SJSA1 (cell line): ENCODE measurements around the gene AKR1C4. TPM values are rescaled to one million over a fixed set of nuclear protein-coding genes. Genes with fewer than 3 reads are reported as not detected.
"Not testable (repeated sequence)": the region's sequence is repeated elsewhere in the genome, so short reads cannot be mapped to it uniquely, and the experiment has no call there.

ENCODE experiments used
- DNase-seq, 2 experiments: peaks; one replicate each; pipeline ENCODE4 v3.0.0-alpha.2; 2015 to 2020; ENCODE audit warnings: low spot score in 2 of 2, low read depth in 1 of 2
- H3K27ac ChIP-seq: fragments of 250-450 bp; sonication (Bioruptor Pico); 2 replicates; pipeline ENCODE4 v1.5.1; 2020; ENCODE audit warnings: mild to moderate bottlenecking, moderate library complexity
- H3K27me3 ChIP-seq: fragments of 250-450 bp; sonication (Bioruptor Pico); replicated peaks from 2 replicates; pipeline ENCODE4 v1.5.1; 2020; ENCODE audit warnings: mild to moderate bottlenecking, moderate library complexity
- H3K36me3 ChIP-seq: fragments of 250-450 bp; sonication (Bioruptor Pico); 2 replicates; pipeline ENCODE4 v1.5.1; 2020; ENCODE audit warnings: mild to moderate bottlenecking
- H3K4me1 ChIP-seq: fragments of 250-450 bp; sonication (Bioruptor Pico); replicated peaks from 2 replicates; pipeline ENCODE4 v1.6.1; 2021; ENCODE audit warnings: mild to moderate bottlenecking
- H3K4me3 ChIP-seq: fragments of 250-450 bp; sonication (Bioruptor Pico); 2 replicates; pipeline ENCODE4 v1.5.1; 2020; ENCODE audit warnings: mild to moderate bottlenecking
- H3K9me3 ChIP-seq: fragments of 250-450 bp; sonication (Bioruptor Pico); replicated peaks from 2 replicates; pipeline ENCODE4 v1.5.1; 2020; ENCODE audit warnings: mild to moderate bottlenecking
- total RNA-seq: library from RNA; depleted of rRNA; stranded (reverse); fragments of >200 nt; shearing (Covaris generic); gene quantifications from 2 replicates; pipeline ENCODE4 v1.2.3, GENCODE V29; 2014

Gene AKR1C4
- total RNA-seq, 1 experiment from 2014 or later, result not detected

DNA sequence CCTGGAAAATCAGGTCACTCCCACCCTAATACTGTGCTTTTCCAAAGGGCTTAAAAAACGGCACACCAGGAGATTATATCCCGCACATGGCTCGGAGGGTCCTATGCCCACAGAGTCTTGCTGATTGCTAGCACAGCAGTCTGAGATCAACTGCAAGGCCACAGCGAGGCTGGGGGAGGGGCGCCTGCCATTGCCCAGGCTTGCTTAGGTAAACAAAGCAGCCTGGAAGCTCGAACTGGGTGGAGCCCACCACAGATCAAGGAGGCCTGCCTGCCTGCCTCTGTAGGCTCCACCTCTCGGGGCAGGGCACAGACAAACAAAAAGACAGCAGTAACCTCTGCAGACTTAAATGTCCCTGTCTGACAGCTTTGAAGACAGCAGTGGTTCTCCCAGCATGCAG, 26.3 kb downstream of the AKR1C4 start:
- not testable (repeated sequence) for H3K4me3 ChIP-seq, H3K4me1 ChIP-seq, H3K9me3 ChIP-seq, H3K27me3 ChIP-seq, DNase-seq, H3K36me3 ChIP-seq, H3K27ac ChIP-seq

DNA sequence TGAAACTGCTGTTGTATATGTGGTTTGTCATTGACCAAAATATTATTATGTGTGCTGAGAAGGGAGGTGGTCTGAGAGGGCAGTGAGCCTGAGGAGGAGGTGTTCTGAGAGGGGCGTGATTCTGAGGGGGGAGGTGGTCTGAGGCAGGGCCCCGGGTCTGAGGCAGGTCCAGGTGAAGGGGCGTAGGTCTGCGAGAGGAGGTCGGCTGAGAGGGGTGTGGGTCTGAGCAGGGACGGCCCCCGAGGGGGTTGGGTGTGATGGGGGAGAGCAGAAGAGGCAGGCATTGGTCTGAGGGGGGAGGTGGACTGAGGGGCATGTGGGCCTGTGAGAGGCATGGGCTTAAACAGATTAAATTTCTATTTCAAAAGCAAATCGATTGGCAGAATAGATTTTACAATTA, 32.4 kb downstream of the AKR1C4 start:
- no peak for DNase-seq
- Histone ChIP-seq H3K4me3 (no peak overlapping the region), H3K36me3 (no peaks in the 10 kb centered on the region), H3K27ac (no peak overlapping the region), H3K27me3 (no peaks in the 10 kb centered on the region; the same call in 1 of the 2 replicates), H3K9me3 (no peaks in the 10 kb centered on the region), H3K4me1 (no peaks in the 10 kb centered on the region)

DNA sequence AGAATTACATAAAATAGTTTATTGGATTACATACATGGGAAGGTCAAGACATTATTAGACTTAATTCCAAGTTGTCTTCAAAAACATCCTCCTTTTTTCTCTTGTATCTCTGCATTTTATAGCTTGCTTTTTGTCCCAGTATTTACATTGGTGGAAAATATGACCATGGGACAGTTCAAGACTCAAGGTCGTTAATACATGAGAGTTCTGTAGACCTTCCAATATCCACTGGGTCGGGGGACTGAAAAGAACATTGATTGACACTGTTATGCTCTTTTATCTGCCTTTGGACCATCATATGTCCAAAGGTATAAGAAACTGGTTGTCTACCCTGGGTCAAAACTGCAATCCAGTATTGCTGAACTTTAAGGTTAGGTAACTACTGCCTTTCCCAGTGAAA, 36.7 kb downstream of the AKR1C4 start:
- no peak overlapping the region for H3K4me3 ChIP-seq
- no peak overlapping the region for H3K27ac ChIP-seq
- no peaks in the 10 kb centered on the region for H3K4me1 ChIP-seq
- no peaks in the 10 kb centered on the region for H3K9me3 ChIP-seq
- no peaks in the 10 kb centered on the region; the same call in 1 of the 2 replicates for H3K27me3 ChIP-seq
- DNase-seq, result no peak
- no peaks in the 10 kb centered on the region for H3K36me3 ChIP-seq

DNA sequence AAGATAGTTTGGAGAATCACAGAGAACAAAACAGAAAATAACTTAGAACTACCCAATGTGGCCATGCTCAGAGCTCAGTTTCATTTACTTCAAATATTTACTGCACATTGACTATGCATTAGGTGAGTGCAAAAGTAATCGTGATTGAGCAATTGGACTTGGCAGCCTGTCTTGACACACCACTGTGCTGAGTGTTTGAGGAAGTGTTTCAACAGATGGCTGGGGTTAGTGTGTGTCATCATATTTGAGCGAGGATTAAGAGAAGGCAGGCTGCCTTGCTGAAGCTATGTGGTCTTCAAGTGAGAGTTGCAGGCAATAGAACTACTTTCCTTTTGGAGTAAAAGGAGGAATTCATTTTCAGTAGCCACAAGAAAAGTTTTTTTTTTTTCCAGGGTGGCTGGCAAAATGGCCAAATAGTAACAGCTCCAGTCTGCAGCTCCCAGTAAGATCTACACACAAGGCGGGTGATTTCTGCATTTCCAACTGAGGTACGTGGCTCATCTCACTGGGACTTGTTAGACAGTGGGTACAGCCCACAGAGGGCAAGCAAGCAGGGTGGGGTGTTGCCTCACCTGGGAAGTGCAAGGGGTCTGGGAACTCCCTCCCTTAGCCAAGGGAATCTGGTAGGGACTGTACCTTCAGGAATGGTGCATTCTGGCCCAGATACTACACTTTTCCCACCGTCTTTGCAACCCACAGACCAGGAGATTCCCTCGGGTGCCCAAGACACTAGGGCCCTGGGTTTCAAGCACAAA, 37.6 kb downstream of the AKR1C4 start:
- Histone ChIP-seq H3K4me3 (no peak overlapping the region), H3K9me3 (no peaks in the 10 kb centered on the region), H3K4me1 (no peaks in the 10 kb centered on the region), H3K27me3 (no peaks in the 10 kb centered on the region; the same call in 1 of the 2 replicates), H3K27ac (no peak overlapping the region), H3K36me3 (no peaks in the 10 kb centered on the region)
- DNase-seq, result no peak

DNA sequence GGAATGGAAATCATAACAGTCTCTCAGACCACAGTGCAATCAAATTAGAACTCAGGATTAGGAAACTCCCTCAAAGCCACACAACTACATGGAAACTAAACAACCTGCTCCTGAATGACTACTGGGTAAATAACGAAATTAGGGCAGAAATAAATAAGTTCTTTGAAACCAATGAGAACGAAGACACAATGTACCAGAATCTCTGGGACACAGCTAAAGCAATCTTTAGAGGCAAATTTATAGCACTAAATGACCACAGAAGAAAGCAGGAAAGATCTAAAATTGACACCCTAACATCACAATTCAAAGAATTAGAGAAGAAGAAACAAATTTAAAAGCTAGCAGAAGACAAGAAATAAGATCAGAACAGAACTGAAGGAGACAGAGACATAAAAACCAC, 40.9 kb downstream of the AKR1C4 start:
- H3K27me3 ChIP-seq, DNase-seq, H3K36me3 ChIP-seq, H3K27ac ChIP-seq, H3K4me1 ChIP-seq, H3K9me3 ChIP-seq, H3K4me3 ChIP-seq: not testable (repeated sequence)

DNA sequence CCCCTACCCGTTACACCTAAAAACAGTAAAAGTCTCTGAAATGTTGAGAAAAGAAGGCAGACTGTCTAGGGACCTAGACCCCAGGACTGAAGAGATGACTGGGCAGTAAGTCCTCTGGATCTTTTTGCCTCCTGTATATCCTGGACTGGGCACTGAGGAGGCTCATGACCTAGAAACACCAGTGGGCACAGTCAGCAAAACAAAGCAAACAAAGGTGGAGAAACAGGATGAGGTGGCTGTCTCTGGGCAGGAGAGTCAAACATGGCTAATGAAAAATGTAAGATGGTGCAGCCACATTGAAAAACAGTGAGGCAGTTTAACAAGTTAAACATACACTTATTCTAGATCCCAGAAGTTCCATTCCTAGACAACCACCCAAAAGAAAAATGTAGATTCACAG, 45.9 kb downstream of the AKR1C4 start:
- Histone ChIP-seq H3K27ac (no peak overlapping the region), H3K4me1 (no peaks in the 10 kb centered on the region), H3K4me3 (no peak overlapping the region), H3K36me3 (no peaks in the 10 kb centered on the region), H3K9me3 (no peaks in the 10 kb centered on the region), H3K27me3 (no peaks in the 10 kb centered on the region)
- DNase-seq, result no peak

DNA sequence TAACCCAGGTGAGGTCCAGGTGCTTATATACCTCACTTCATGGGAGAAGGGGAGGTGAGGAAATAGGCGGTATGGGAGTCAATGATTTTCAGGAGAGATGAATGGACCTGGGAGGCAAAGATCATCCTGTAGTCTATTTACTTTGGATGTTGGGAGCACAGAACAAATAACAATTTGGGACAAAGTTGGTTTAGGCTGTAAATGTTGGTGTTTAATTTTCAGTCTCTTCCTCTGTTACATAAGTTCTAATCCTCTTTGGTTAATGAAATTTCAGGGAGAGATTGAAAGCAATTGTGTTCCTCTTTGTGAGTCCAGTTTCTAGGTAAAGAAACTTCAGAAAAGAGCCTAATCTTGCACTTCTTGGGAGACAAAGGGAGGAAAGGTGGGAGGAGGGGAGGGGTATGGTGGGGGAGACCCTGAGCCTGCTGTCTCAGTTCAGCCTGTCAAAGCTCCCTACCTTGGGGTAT, 46.9 kb downstream of the AKR1C4 start:
- no peak overlapping the region for H3K27ac ChIP-seq
- no peaks in the 10 kb centered on the region for H3K27me3 ChIP-seq
- H3K36me3 ChIP-seq, result no peaks in the 10 kb centered on the region
- DNase-seq, result no peak
- no peak overlapping the region for H3K4me3 ChIP-seq
- H3K4me1 ChIP-seq, result no peaks in the 10 kb centered on the region
- H3K9me3 ChIP-seq, result no peaks in the 10 kb centered on the region

DNA sequence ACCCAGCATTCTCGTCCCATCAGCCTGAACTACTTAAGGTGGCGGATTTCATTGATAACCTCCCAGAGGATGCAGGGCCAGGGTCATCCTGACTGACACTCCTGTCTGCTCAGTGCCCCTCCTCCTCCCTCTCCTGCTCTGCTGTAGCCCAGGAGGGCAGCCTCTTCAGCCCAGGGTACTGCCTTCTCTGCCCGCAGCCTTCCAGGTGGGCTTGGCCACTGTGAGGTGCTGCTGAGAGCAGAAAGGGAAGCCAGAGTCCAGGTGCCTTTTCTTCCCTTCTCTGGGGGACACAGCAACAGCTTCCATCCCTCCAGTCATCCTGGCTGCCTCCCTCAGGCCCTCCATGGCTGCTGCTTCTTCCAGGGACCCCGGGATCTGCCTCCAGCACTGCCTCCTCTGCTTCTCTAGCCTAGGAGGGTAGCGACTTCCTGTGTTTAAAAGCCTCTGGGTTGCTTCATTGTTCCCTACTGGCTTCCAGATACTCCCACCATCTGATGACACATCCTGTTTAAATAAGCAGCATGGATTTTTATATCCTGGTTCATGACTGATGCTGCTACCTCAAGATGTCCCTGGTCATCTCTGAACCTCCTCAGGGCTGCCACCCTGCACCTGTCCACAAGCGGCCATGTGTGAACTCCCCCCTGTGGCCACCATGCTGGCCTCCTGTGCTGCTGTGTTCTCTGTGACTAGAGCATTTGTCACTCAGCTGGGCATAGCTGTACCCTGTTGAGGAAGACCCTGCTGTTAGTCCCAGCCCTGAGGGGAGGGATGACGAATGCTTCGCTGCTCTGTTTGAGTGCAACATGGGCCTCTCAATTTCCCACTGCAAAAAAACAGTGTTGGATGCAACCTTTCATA, 55.8 kb downstream of the AKR1C4 start:
- H3K9me3 ChIP-seq, result no peaks in the 10 kb centered on the region
- H3K36me3 ChIP-seq, result no peaks in the 10 kb centered on the region
- H3K4me1 ChIP-seq, result no peaks in the 10 kb centered on the region
- H3K27ac ChIP-seq, result no peak overlapping the region
- H3K4me3 ChIP-seq, result no peak overlapping the region
- no peaks in the 10 kb centered on the region for H3K27me3 ChIP-seq
- DNase-seq, result no peak

DNA sequence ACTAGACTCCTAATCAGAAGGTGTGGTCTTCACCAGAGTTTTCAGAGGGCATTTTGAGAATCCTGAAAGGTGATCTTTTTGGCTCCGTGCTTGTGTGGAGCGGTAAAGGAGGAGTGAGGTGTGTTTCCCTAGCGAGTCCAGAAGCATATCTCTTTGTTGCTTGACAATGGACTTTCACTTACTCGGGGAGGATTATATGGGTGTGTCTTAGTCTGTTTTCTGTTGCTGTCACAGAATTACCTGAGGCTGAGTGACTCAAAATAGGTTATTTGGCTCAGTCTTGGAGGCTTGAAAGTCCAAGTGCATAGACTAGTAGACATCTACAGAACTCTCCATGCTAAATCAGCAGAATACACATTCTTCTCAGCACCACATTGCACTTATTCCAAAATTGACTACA, 57.9 kb downstream of the AKR1C4 start:
- Histone ChIP-seq H3K36me3 (no peaks in the 10 kb centered on the region), H3K27ac (no peak overlapping the region), H3K9me3 (no peaks in the 10 kb centered on the region), H3K4me1 (no peaks in the 10 kb centered on the region), H3K27me3 (no peaks in the 10 kb centered on the region), H3K4me3 (no peak overlapping the region)
- no peak for DNase-seq

DNA sequence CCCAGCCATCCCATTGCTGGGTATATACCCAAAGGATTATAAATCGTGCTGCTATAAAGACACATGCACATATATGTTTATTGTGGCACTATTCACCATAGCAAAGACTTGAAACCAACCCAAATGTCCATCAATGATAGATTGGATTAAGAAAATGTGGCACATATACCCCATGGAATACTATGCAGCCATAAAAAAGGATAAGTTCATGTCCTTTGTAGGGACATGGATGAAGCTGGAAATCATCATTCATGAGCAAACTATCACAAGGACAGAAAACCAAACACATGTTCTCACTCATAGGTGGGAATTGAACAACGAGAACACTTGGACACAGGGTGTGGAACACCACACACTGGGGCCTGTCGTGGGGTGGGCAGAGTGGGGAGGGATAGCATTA, 61.1 kb downstream of the AKR1C4 start:
- not testable (repeated sequence) for H3K4me3 ChIP-seq, H3K27ac ChIP-seq, H3K4me1 ChIP-seq, H3K36me3 ChIP-seq, DNase-seq, H3K9me3 ChIP-seq, H3K27me3 ChIP-seq

DNA sequence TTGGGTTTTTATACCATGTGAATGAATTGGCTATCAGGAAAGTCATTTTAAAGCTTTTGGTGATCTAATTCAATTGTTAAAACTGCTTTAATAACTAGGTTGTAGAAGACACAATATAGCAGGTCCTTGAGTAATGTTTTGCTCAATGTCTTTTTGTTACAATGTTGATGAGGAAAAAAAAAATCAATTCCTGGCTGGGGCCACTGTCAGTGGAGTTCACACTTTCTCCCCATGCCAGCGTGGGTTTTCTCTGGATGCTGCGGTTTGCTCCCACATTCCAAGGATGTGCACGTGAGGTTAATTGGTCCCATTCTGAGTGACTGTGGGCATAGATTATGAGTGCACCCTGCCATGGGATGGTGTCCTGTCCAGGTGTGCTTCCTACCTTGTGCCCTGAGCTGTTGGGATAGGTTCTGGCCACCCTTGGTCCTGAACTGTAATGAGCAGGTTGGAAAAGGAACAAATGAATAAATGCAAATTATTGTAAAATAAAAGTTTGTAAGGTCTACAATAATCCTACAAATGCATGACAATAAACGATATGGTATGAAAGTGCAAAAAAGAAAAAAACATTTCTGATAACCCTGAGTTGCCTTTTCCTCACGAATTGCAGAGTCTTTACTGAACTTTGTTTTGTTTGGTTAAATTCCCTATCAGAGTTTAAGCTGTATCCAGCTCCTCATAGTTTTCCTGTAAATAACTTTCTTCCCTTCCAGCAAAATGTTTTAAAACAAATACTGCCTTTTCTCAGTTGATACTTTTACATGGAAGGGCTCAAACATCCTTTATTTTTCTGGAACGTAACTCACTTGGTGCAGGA, 62.7 kb downstream of the AKR1C4 start:
- Histone ChIP-seq H3K27ac (no peak overlapping the region), H3K36me3 (no peaks in the 10 kb centered on the region), H3K4me1 (no peaks in the 10 kb centered on the region), H3K27me3 (no peaks in the 10 kb centered on the region), H3K4me3 (no peak overlapping the region), H3K9me3 (no peaks in the 10 kb centered on the region)
- no peak for DNase-seq

DNA sequence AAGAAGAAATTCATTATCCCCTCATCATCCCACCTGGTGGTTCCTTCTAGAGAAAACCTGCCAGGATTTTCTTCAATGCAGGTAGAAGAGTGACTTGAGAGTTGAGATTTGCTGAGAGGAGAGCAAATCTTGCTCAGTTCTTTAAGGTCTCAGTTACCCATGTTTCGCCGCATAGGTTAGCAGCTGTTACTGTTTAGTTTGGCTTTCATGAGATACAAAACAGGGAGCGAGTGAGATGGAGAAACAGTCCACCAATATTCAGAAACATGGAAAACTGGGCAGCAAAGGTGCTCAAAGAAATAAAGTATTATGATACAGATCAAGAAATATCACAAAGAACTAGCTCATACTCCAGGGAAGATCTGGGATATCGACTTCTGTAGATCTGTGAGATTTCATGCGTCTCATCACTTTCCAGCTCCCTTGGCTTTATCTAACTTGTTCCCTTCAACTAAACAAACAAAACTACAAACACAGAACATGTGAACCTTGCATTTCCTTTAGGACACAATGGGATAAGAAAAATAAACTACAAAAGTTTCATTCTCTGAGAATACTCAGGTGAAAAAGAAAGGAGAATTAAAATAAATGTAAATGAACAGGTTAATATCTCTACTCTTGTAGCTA, 63.4 kb downstream of the AKR1C4 start:
- H3K9me3 ChIP-seq, result no peaks in the 10 kb centered on the region
- H3K27me3 ChIP-seq, result no peaks in the 10 kb centered on the region
- H3K36me3 ChIP-seq, result no peaks in the 10 kb centered on the region
- no peak for DNase-seq
- no peak overlapping the region for H3K4me3 ChIP-seq
- no peaks in the 10 kb centered on the region for H3K4me1 ChIP-seq
- no peak overlapping the region for H3K27ac ChIP-seq

DNA sequence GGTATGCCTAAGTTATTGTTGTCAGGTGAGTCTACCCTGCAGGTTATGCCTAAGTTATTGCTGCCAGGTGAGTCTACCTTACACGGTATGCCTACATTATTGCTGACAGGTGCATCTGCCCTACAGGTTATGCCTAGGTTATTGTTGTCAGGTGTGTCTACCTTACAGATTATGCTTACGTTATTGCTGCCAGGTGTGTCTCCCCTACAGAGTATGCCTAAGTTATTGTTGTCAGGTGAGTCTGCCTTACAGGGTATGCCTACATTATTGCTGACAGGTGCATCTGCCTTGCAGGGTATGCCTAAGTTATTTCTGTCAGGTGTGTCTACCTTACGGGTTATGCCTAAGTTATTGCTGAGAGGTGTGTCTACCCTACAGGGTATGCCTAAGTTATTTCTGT, 64.2 kb downstream of the AKR1C4 start:
- Histone ChIP-seq H3K9me3 (no peaks in the 10 kb centered on the region), H3K4me3 (no peak overlapping the region), H3K36me3 (no peaks in the 10 kb centered on the region), H3K4me1 (no peaks in the 10 kb centered on the region), H3K27me3 (no peaks in the 10 kb centered on the region), H3K27ac (no peak overlapping the region)
- no peak for DNase-seq
